ENCODE measurements around the gene MIB1.

- TF ChIP-seq RFX5 (IDR thresholded peaks at IDR 0.05; ENCODE audit: low read depth, low read length) (no peak), BRCA1 (IDR thresholded peaks at IDR 0.05; ENCODE audit: low read depth, low read length) (no peak), POLR2AphosphoS5 (IDR thresholded peaks at IDR 0.05; ENCODE audit: low read length) (no peak), ETV6 (conservative IDR thresholded peaks at IDR 0.05 in 1 of 2, IDR thresholded peaks at IDR 0.05 in 1 of 2; ENCODE audit: borderline replicate concordance in 1 of 2, low read depth in 1 of 2) (no peak), CREB1 (IDR thresholded peaks at IDR 0.05; ENCODE audit: low read depth) (no peak), POLR2A (IDR thresholded peaks at IDR 0.05; ENCODE audit: low read depth, low read length) (no peak), TAF1 (IDR thresholded peaks at IDR 0.05; ENCODE audit: borderline replicate concordance, low read depth, low read length) (no peak), MYC (IDR thresholded peaks at IDR 0.05; ENCODE audit: insufficient read depth, insufficient read length, insufficient replicate concordance, low read length, severe bottlenecking) (no peak)
- TF ChIP-seq, protein P1, sequence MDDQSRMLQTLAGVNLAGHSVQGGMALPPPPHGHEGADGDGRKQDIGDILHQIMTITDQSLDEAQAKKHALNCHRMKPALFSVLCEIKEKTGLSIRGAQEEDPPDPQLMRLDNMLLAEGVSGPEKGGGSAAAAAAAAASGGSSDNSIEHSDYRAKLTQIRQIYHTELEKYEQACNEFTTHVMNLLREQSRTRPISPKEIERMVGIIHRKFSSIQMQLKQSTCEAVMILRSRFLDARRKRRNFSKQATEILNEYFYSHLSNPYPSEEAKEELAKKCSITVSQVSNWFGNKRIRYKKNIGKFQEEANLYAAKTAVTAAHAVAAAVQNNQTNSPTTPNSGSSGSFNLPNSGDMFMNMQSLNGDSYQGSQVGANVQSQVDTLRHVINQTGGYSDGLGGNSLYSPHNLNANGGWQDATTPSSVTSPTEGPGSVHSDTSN (IDR thresholded peaks at IDR 0.05; ENCODE audit: insufficient replicate concordance, low read depth, low read length): no peak
- TF ChIP-seq, protein P2, sequence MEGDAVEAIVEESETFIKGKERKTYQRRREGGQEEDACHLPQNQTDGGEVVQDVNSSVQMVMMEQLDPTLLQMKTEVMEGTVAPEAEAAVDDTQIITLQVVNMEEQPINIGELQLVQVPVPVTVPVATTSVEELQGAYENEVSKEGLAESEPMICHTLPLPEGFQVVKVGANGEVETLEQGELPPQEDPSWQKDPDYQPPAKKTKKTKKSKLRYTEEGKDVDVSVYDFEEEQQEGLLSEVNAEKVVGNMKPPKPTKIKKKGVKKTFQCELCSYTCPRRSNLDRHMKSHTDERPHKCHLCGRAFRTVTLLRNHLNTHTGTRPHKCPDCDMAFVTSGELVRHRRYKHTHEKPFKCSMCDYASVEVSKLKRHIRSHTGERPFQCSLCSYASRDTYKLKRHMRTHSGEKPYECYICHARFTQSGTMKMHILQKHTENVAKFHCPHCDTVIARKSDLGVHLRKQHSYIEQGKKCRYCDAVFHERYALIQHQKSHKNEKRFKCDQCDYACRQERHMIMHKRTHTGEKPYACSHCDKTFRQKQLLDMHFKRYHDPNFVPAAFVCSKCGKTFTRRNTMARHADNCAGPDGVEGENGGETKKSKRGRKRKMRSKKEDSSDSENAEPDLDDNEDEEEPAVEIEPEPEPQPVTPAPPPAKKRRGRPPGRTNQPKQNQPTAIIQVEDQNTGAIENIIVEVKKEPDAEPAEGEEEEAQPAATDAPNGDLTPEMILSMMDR (IDR thresholded peaks at IDR 0.05 in 2 of 3, conservative IDR thresholded peaks at IDR 0.05 in 1 of 3; ENCODE audit: control insufficient read depth in 2 of 3, extremely low read depth in 1 of 3, insufficient read depth in 1 of 3, low read depth in 3 of 3, low read length in 3 of 3): no peak
Observed at GRCh38 chr18:21855432-21855831, 114.8 kb downstream of the MIB1 start.
